Effector memory CD4-positive, alpha-beta T cell (primary cell): ENCODE results near the gene STXBP5L.

Experiments used
- DNase-seq, 3 donors: peaks; one replicate each; pipeline ENCODE4 v3.0.0-alpha.2; 2020
- H3K27ac ChIP-seq: 2 replicates; pipeline ENCODE4 v1.7.0; 2013; ENCODE audit warnings: mild to moderate bottlenecking, low read length, moderate library complexity; ENCODE audit not compliant: insufficient read depth, poor library complexity, severe bottlenecking
- H3K27me3 ChIP-seq: replicated peaks from 2 replicates; pipeline ENCODE4 v1.7.0; 2013; ENCODE audit warnings: mild to moderate bottlenecking, low read length; ENCODE audit not compliant: insufficient read depth, control insufficient read depth, poor library complexity, severe bottlenecking
- H3K36me3 ChIP-seq: 2 replicates; pipeline ENCODE4 v1.7.0; 2013; ENCODE audit warnings: mild to moderate bottlenecking, low read length, moderate library complexity; ENCODE audit not compliant: control insufficient read depth, insufficient read depth
- H3K4me1 ChIP-seq: 2 replicates; pipeline ENCODE4 v1.7.0; 2013; ENCODE audit warnings: low read length, mild to moderate bottlenecking; ENCODE audit not compliant: control insufficient read depth, insufficient read depth, poor library complexity, severe bottlenecking
- H3K4me3 ChIP-seq: 2 replicates; pipeline ENCODE4 v1.7.0; 2013; ENCODE audit warnings: low read length, low read depth, mild to moderate bottlenecking; ENCODE audit not compliant: insufficient read depth, poor library complexity, severe bottlenecking
- H3K9me3 ChIP-seq: 2 replicates; pipeline ENCODE4 v1.7.0; 2013; ENCODE audit warnings: mild to moderate bottlenecking, low read length, moderate library complexity; ENCODE audit not compliant: control insufficient read depth

The STXBP5L gene

GRCh38 chr3:120907659-120908029, 361 bp upstream of the STXBP5L start:
- Histone ChIP-seq H3K4me3 (no peak overlapping the region), H3K27me3 (peaks cover 26% of the 10 kb centered on the region), H3K27ac (no peak overlapping the region), H3K4me1 (peaks cover 4% of the 10 kb centered on the region), H3K9me3 (no peaks in the 10 kb centered on the region), H3K36me3 (no peaks in the 10 kb centered on the region)
- no peak for DNase-seq

- no peaks in the 10 kb centered on the region for H3K36me3 ChIP-seq
- no peaks in the 10 kb centered on the region for H3K9me3 ChIP-seq
- no peak for DNase-seq
- H3K27me3 ChIP-seq, result peaks cover 26% of the 10 kb centered on the region
- H3K4me3 ChIP-seq, result no peak overlapping the region
- H3K4me1 ChIP-seq, result peaks cover 4% of the 10 kb centered on the region
- no peak overlapping the region for H3K27ac ChIP-seq
These were observed 993 bp downstream of the STXBP5L start for GRCh38 chr3:120908795-120909601.

- H3K27me3 ChIP-seq, result peaks cover 26% of the 10 kb centered on the region
These were observed 1.5 kb downstream of the STXBP5L start for GRCh38 chr3:120909602-120909878.

GRCh38 chr3:120926146-120926545, 18.1 kb downstream of the STXBP5L start:
- no peaks in the 10 kb centered on the region for H3K9me3 ChIP-seq
- no peaks in the 10 kb centered on the region for H3K36me3 ChIP-seq
- no peak overlapping the region for H3K4me3 ChIP-seq
- no peaks in the 10 kb centered on the region for H3K27me3 ChIP-seq
- DNase-seq, result no peak
- H3K4me1 ChIP-seq, result no peaks in the 10 kb centered on the region
- H3K27ac ChIP-seq, result no peak overlapping the region

More at GRCh38 chr3:120909602-120909878, 1.5 kb downstream of the STXBP5L start:
- Histone ChIP-seq H3K4me1 (peaks cover 4% of the 10 kb centered on the region), H3K36me3 (no peaks in the 10 kb centered on the region), H3K27ac (no peak overlapping the region), H3K9me3 (no peaks in the 10 kb centered on the region), H3K4me3 (no peak overlapping the region)
- no peak for DNase-seq

GRCh38 chr3:120928991-120929390, 21.0 kb downstream of the STXBP5L start:
- no peaks in the 10 kb centered on the region for H3K27me3 ChIP-seq
- H3K9me3 ChIP-seq, result no peaks in the 10 kb centered on the region
- no peak for DNase-seq
- no peak overlapping the region for H3K27ac ChIP-seq
- no peaks in the 10 kb centered on the region for H3K36me3 ChIP-seq
- no peak overlapping the region for H3K4me3 ChIP-seq
- H3K4me1 ChIP-seq, result no peaks in the 10 kb centered on the region

- Histone ChIP-seq H3K4me3 (no peak overlapping the region), H3K27ac (no peak overlapping the region), H3K4me1 (no peaks in the 10 kb centered on the region), H3K9me3 (no peaks in the 10 kb centered on the region), H3K27me3 (no peaks in the 10 kb centered on the region), H3K36me3 (no peaks in the 10 kb centered on the region)
- no peak for DNase-seq
These were observed 23.6 kb downstream of the STXBP5L start for GRCh38 chr3:120931593-120931992.

- no peaks in the 10 kb centered on the region for H3K36me3 ChIP-seq
These were observed 48.1 kb downstream of the STXBP5L start for GRCh38 chr3:120956143-120956542.

GRCh38 chr3:120982608-120983320, 74.8 kb downstream of the STXBP5L start:
- DNase-seq, result no peak
- no peaks in the 10 kb centered on the region for H3K36me3 ChIP-seq
- no peak overlapping the region for H3K4me3 ChIP-seq
- no peaks in the 10 kb centered on the region for H3K27me3 ChIP-seq
- no peak overlapping the region for H3K27ac ChIP-seq
- no peaks in the 10 kb centered on the region for H3K4me1 ChIP-seq
- H3K9me3 ChIP-seq, result no peaks in the 10 kb centered on the region

More at GRCh38 chr3:120956143-120956542, 48.1 kb downstream of the STXBP5L start:
- Histone ChIP-seq H3K27ac (no peak overlapping the region), H3K9me3 (no peaks in the 10 kb centered on the region), H3K4me3 (no peak overlapping the region), H3K27me3 (no peaks in the 10 kb centered on the region), H3K4me1 (no peaks in the 10 kb centered on the region)
- DNase-seq, result no peak

- no peaks in the 10 kb centered on the region for H3K4me1 ChIP-seq
- no peaks in the 10 kb centered on the region for H3K36me3 ChIP-seq
- no peak for DNase-seq
- no peak overlapping the region for H3K4me3 ChIP-seq
- no peak overlapping the region for H3K27ac ChIP-seq
- H3K9me3 ChIP-seq, result no peaks in the 10 kb centered on the region
- no peaks in the 10 kb centered on the region for H3K27me3 ChIP-seq
These were observed 75.3 kb downstream of the STXBP5L start for GRCh38 chr3:120983321-120983665.

- no peak overlapping the region for H3K27ac ChIP-seq
- H3K4me1 ChIP-seq, result no peaks in the 10 kb centered on the region
- no peaks in the 10 kb centered on the region for H3K36me3 ChIP-seq
- no peak for DNase-seq
- H3K4me3 ChIP-seq, result no peak overlapping the region
- H3K9me3 ChIP-seq, result no peaks in the 10 kb centered on the region
- no peaks in the 10 kb centered on the region for H3K27me3 ChIP-seq
These were observed 75.8 kb downstream of the STXBP5L start for GRCh38 chr3:120983841-120984240.
